Liver (tissue), 3 donors: ENCODE measurements around the gene KCNJ12.

ENCODE experiments used
- CTCF ChIP-seq: fragments of 150-350 bp; IDR thresholded peaks from 2 replicates; pipeline ENCODE4 v1.5.1; 2017; ENCODE audit warnings: improper control_type of control experiment, low read depth, low read length; ENCODE audit not compliant: missing input control
- EGR1 ChIP-seq, 2 donors: IDR thresholded peaks; 2 replicates each; pipeline ENCODE4 v1.6.1; 2016 to 2018; ENCODE audit warnings: antibody characterized with exemption in 2 of 2, low read depth in 2 of 2
- FOXA1 ChIP-seq: IDR thresholded peaks from 2 replicates; pipeline ENCODE4 v1.6.1; 2016; ENCODE audit warnings: antibody characterized with exemption
- HNF4A ChIP-seq, 2 donors: conservative IDR thresholded peaks; 2 replicates each; pipeline ENCODE4 v1.6.1; 2016; ENCODE audit warnings: antibody characterized with exemption in 2 of 2, mild to moderate bottlenecking in 2 of 2
- HNF4G ChIP-seq: IDR thresholded peaks from 2 replicates; pipeline ENCODE4 v1.6.1; 2016; ENCODE audit warnings: antibody characterized with exemption
- JUND ChIP-seq, 2 donors: IDR thresholded peaks; 2 replicates each; pipeline ENCODE4 v1.6.1; 2016; ENCODE audit warnings: antibody characterized with exemption in 2 of 2
- RAD21 ChIP-seq, 2 donors: IDR thresholded peaks; 2 replicates each; pipeline ENCODE4 v1.6.1; 2016; ENCODE audit warnings: antibody characterized with exemption in 2 of 2, mild to moderate bottlenecking in 2 of 2
- REST ChIP-seq: IDR thresholded peaks from 2 replicates; pipeline ENCODE4 v1.6.1; 2016; ENCODE audit warnings: antibody characterized with exemption, mild to moderate bottlenecking
- RXRA ChIP-seq, 2 donors: IDR thresholded peaks; 2 replicates each; pipeline ENCODE4 v1.6.1; 2017 to 2018; ENCODE audit warnings: antibody characterized with exemption in 2 of 2, mild to moderate bottlenecking in 1 of 2
- SP1 ChIP-seq: IDR thresholded peaks from 2 replicates; pipeline ENCODE4 v1.6.1; 2018; ENCODE audit warnings: antibody characterized with exemption, mild to moderate bottlenecking
- TAF1 ChIP-seq: conservative IDR thresholded peaks from 2 replicates; pipeline ENCODE4 v1.6.1; 2016; ENCODE audit warnings: antibody characterized with exemption, mild to moderate bottlenecking
- YY1 ChIP-seq: IDR thresholded peaks from 2 replicates; pipeline ENCODE4 v1.6.1; 2016; ENCODE audit warnings: antibody characterized with exemption, mild to moderate bottlenecking
- donor health status: healthy.
- donor health status: healthy.

- no peak for TF ChIP-seq RXRA (IDR thresholded peaks at IDR 0.05)
- no peak for TF ChIP-seq CTCF
- no peak for TF ChIP-seq RAD21 (IDR thresholded peaks at IDR 0.05)
- TF ChIP-seq EGR1 (IDR thresholded peaks at IDR 0.05; ENCODE audit: low read depth in 2 of 2): no peak
- TF ChIP-seq SP1: no peak
- TF ChIP-seq HNF4A (conservative IDR thresholded peaks at IDR 0.05): no peak
- TF ChIP-seq TAF1: no peak
- no peak for TF ChIP-seq REST
- TF ChIP-seq YY1: no peak
- TF ChIP-seq JUND (IDR thresholded peaks at IDR 0.05): no peak
- TF ChIP-seq FOXA1: no peak
- no peak for TF ChIP-seq HNF4G
These were observed 21.4 kb downstream of the KCNJ12 start for GRCh38 chr17:21397341-21398190.
